ENCODE data around the gene HS6ST3. TPM values are rescaled to one million over a fixed set of nuclear protein-coding genes. Genes with fewer than 3 reads are reported as not detected.

The HS6ST3 gene
- total and polyA plus RNA-seq, 2 of the 13 experiments (the other 11 are each of a cell fraction or from before 2014, with no cell fraction given) = not detected

DNA sequence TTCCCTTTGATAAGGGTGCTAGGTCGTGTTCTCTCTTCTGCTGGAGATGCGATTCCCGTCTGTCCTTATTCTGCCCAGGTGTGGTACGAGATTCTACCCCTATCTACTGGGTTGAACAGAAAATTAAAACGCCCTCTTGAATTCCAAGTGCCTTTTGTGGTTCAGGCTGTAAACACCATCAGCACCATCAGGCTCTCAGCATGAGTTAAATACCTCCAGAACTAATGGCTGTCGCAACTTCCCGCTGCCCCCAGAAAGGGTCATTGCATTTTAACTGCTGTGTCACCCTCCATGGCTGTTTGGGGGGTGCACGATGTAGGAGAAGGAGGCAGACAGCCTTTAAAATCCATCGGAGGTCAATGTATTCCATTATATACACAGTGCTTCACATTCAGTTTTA, 727.0 kb downstream of the HS6ST3 start (continued):
- TF ChIP-seq, protein P1, sequence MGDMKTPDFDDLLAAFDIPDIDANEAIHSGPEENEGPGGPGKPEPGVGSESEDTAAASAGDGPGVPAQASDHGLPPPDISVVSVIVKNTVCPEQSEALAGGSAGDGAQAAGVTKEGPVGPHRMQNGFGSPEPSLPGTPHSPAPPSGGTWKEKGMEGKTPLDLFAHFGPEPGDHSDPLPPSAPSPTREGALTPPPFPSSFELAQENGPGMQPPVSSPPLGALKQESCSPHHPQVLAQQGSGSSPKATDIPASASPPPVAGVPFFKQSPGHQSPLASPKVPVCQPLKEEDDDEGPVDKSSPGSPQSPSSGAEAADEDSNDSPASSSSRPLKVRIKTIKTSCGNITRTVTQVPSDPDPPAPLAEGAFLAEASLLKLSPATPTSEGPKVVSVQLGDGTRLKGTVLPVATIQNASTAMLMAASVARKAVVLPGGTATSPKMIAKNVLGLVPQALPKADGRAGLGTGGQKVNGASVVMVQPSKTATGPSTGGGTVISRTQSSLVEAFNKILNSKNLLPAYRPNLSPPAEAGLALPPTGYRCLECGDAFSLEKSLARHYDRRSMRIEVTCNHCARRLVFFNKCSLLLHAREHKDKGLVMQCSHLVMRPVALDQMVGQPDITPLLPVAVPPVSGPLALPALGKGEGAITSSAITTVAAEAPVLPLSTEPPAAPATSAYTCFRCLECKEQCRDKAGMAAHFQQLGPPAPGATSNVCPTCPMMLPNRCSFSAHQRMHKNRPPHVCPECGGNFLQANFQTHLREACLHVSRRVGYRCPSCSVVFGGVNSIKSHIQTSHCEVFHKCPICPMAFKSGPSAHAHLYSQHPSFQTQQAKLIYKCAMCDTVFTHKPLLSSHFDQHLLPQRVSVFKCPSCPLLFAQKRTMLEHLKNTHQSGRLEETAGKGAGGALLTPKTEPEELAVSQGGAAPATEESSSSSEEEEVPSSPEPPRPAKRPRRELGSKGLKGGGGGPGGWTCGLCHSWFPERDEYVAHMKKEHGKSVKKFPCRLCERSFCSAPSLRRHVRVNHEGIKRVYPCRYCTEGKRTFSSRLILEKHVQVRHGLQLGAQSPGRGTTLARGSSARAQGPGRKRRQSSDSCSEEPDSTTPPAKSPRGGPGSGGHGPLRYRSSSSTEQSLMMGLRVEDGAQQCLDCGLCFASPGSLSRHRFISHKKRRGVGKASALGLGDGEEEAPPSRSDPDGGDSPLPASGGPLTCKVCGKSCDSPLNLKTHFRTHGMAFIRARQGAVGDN (CRISPR knock-in tag; IDR thresholded peaks at IDR 0.05) = no peak
- TF ChIP-seq PHF5A (CRISPR knock-in tag; IDR thresholded peaks at IDR 0.05; ENCODE audit: low read depth, unreplicated experiment) (no peak), HMG20B (CRISPR knock-in tag; conservative IDR thresholded peaks at IDR 0.05) (no peak), ZNF557 (CRISPR knock-in tag; IDR thresholded peaks at IDR 0.05) (no peak), FOXC1 (CRISPR knock-in tag; IDR thresholded peaks at IDR 0.05; ENCODE audit: borderline replicate concordance) (no peak)
- TF ChIP-seq, protein P2, sequence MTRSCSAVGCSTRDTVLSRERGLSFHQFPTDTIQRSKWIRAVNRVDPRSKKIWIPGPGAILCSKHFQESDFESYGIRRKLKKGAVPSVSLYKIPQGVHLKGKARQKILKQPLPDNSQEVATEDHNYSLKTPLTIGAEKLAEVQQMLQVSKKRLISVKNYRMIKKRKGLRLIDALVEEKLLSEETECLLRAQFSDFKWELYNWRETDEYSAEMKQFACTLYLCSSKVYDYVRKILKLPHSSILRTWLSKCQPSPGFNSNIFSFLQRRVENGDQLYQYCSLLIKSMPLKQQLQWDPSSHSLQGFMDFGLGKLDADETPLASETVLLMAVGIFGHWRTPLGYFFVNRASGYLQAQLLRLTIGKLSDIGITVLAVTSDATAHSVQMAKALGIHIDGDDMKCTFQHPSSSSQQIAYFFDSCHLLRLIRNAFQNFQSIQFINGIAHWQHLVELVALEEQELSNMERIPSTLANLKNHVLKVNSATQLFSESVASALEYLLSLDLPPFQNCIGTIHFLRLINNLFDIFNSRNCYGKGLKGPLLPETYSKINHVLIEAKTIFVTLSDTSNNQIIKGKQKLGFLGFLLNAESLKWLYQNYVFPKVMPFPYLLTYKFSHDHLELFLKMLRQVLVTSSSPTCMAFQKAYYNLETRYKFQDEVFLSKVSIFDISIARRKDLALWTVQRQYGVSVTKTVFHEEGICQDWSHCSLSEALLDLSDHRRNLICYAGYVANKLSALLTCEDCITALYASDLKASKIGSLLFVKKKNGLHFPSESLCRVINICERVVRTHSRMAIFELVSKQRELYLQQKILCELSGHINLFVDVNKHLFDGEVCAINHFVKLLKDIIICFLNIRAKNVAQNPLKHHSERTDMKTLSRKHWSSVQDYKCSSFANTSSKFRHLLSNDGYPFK (CRISPR knock-in tag; IDR thresholded peaks at IDR 0.05; ENCODE audit: borderline replicate concordance) = no peak
